Sigmoid colon (tissue), 7 donors: Measurements from ENCODE around the gene MNAT1. TPM values are rescaled to one million over a fixed set of nuclear protein-coding genes. Genes with fewer than 3 reads are reported as not detected.

ENCODE experiments used
- DNase-seq: peaks from one replicate; pipeline ENCODE4 v3.0.0-alpha.2; 2019
- H3K27ac ChIP-seq, 4 donors: fragments of 200-600 bp; sonication (generic); one replicate each; pipeline ENCODE4 v1.5.1; 2016 to 2019; ENCODE audit warnings: mild to moderate bottlenecking in 1 of 4
- H3K27me3 ChIP-seq, 3 donors: fragments of 200-600 bp; sonication (generic); one replicate each; pipeline ENCODE4 v1.5.1; 2019; ENCODE audit warnings: mild to moderate bottlenecking in 1 of 3
- H3K36me3 ChIP-seq, 4 donors: fragments of 200-600 bp; sonication (generic); one replicate each; pipeline ENCODE4 v1.5.1; 2016 to 2019
- H3K4me1 ChIP-seq, 4 donors: fragments of 200-600 bp; sonication (generic); one replicate each; pipeline ENCODE4 v1.5.1; 2017 to 2019
- H3K4me3 ChIP-seq, 4 donors: fragments of 200-600 bp; sonication (generic); one replicate each; pipeline ENCODE4 v1.5.1; 2017 to 2019; ENCODE audit warnings: mild to moderate bottlenecking in 2 of 4, moderate library complexity in 1 of 4
- H3K9me3 ChIP-seq, 4 donors: fragments of 200-600 bp in 3 of 4; sonication (generic) in 3 of 4; one replicate each; pipeline versions ENCODE4 v1.5.1 to v1.6.1; 2013 to 2019
- EP300 ChIP-seq, 4 donors: sonication (generic); formaldehyde crosslinking; IDR thresholded peaks; one replicate each; pipeline ENCODE4 v1.6.1; 2017; ENCODE audit warnings: antibody characterized with exemption in 4 of 4
- POLR2A ChIP-seq, 2 donors: fragments of 450-650 bp; IDR thresholded peaks; one replicate each; pipeline ENCODE4 v1.6.1; 2016; ENCODE audit warnings: antibody characterized with exemption in 2 of 2, mild to moderate bottlenecking in 2 of 2, moderate library complexity in 2 of 2
- POLR2AphosphoS5 ChIP-seq, 4 donors: sonication (generic); formaldehyde crosslinking; IDR thresholded peaks; one replicate each; pipeline ENCODE4 v1.6.1; 2017; ENCODE audit warnings: antibody characterized with exemption in 4 of 4
- WGBS, 2 donors: extraction: QIAGEN DNeasy Blood & Tissue Kit; methylation state at CpG; one replicate each; pipeline ENCODE4 v1.1.7; 2013; 5-methylcytosine and 5-hydroxymethylcytosine counted together
- intact Hi-C: fragments of 100-400 bp; cut with DNase I; formaldehyde crosslinking; loops from one replicate; pipeline ENCODE4 v1.15.1; 2023
- polyA plus RNA-seq, 3 donors: library from polyadenylated mRNA; stranded (reverse); fragments of 200-250 nt; gene quantifications; one replicate each; pipeline ENCODE4 v1.2.3, GENCODE V29; 2013
- total RNA-seq, 4 donors: library from RNA; depleted of rRNA; stranded (reverse); fragments of >200 nt; gene quantifications; one replicate each; pipeline ENCODE4 v1.1.0, GENCODE V29; 2016
- TF ChIP-seq, protein P1 (sequence below), 4 experiments: fragments of 450-650 bp in 3 of 4; fragments of 200-600 bp in 1 of 4; IDR thresholded peaks; one replicate each; pipeline ENCODE4 v1.5.1; 2016 to 2019; ENCODE audit warnings: antibody characterized with exemption in 4 of 4, mild to moderate bottlenecking in 3 of 4, moderate library complexity in 2 of 4
- donor health status: healthy with polysubstance abuse.
- donor health status: Bipolar disorder and iron deficiency.
- donor health status: healthy.

MNAT1 gene
- total RNA-seq (10 to 100 TPM; 22.4 to 65.0 (median 39.0) TPM), polyA plus RNA-seq (10 to 100 TPM in 2 of 3 donors, 1 to 10 TPM in 1; 9.5 to 12.6 (median 11.6) TPM)

- Histone ChIP-seq H3K4me3 (peak within 1 kb of the TSS; percentile 71 to 81 (median 76)), H3K27ac (peak within 1 kb of the TSS; percentile 73 to 78 (median 76)), H3K4me1 (peaks cover 0 to 26% (median 19%) of the 10 kb centered on the region in 4 donors), H3K9me3 (no peaks in the 10 kb centered on the region), H3K36me3 (no peaks in the 10 kb centered on the region), H3K27me3 (no peaks in the 10 kb centered on the region)
- intact Hi-C loops = no loop called here
- TF ChIP-seq EP300 (IDR thresholded peaks at IDR 0.05) = no peak
- no peak for TF ChIP-seq POLR2A (IDR thresholded peaks at IDR 0.05)
- peak; percentile 37 to 74 (median 60) for TF ChIP-seq POLR2AphosphoS5 (IDR thresholded peaks at IDR 0.05)
- TF ChIP-seq, protein P1, sequence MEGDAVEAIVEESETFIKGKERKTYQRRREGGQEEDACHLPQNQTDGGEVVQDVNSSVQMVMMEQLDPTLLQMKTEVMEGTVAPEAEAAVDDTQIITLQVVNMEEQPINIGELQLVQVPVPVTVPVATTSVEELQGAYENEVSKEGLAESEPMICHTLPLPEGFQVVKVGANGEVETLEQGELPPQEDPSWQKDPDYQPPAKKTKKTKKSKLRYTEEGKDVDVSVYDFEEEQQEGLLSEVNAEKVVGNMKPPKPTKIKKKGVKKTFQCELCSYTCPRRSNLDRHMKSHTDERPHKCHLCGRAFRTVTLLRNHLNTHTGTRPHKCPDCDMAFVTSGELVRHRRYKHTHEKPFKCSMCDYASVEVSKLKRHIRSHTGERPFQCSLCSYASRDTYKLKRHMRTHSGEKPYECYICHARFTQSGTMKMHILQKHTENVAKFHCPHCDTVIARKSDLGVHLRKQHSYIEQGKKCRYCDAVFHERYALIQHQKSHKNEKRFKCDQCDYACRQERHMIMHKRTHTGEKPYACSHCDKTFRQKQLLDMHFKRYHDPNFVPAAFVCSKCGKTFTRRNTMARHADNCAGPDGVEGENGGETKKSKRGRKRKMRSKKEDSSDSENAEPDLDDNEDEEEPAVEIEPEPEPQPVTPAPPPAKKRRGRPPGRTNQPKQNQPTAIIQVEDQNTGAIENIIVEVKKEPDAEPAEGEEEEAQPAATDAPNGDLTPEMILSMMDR (IDR thresholded peaks at IDR 0.05) = no peak
- DNase-seq = peak; percentile 86
- WGBS, 2 donors = 3% methylated on average over 33 of the region's 33 CpGs
Measured at GRCh38 chr14:60734465-60735242, at the start of gene MNAT1. Gene MNAT1, plus strand, starts transcription at chr14:60734761. Its CDS starts 102 bp downstream, at chr14:60734863.

GRCh38 chr14:60686865-60687264 is 47.7 kb upstream of the MNAT1 start:
- DNase-seq = no peak
- Histone ChIP-seq H3K4me3 (no peak overlapping the region), H3K4me1 (no peaks in the 10 kb centered on the region), H3K27ac (no peak overlapping the region), H3K36me3 (no peaks in the 10 kb centered on the region), H3K9me3 (peaks cover 0 to 4% (median 0%) of the 10 kb centered on the region in 4 donors), H3K27me3 (peaks cover 0 to 6% (median 0%) of the 10 kb centered on the region in 3 donors)
- TF ChIP-seq POLR2A (IDR thresholded peaks at IDR 0.05) = no peak
- TF ChIP-seq, protein P1 (IDR thresholded peaks at IDR 0.05) = no peak
- no peak for TF ChIP-seq EP300 (IDR thresholded peaks at IDR 0.05)
- TF ChIP-seq POLR2AphosphoS5 (IDR thresholded peaks at IDR 0.05) = no peak
- intact Hi-C loops = no loop called here

GRCh38 chr14:60691383-60692113 is 43.0 kb upstream of the MNAT1 start:
- intact Hi-C loops = no loop called here

GRCh38 chr14:60695327-60695726 is 39.2 kb upstream of the MNAT1 start:
- 74 to 77% methylated on average over 4 of the region's 4 CpGs for WGBS, 2 donors
- intact Hi-C loops = no loop called here
- Histone ChIP-seq H3K36me3 (no peaks in the 10 kb centered on the region), H3K9me3 (peaks cover 0 to 5% (median 3%) of the 10 kb centered on the region in 4 donors), H3K27ac (no peak overlapping the region), H3K4me1 (no peaks in the 10 kb centered on the region), H3K27me3 (no peaks in the 10 kb centered on the region), H3K4me3 (no peak overlapping the region)
- TF ChIP-seq POLR2A (IDR thresholded peaks at IDR 0.05) (no peak), EP300 (IDR thresholded peaks at IDR 0.05) (no peak), POLR2AphosphoS5 (IDR thresholded peaks at IDR 0.05) (no peak)
- TF ChIP-seq, protein P1 (IDR thresholded peaks at IDR 0.05) = no peak
- no peak for DNase-seq

More at GRCh38 chr14:60691383-60692113, 43.0 kb upstream of the MNAT1 start:
- TF ChIP-seq POLR2A (IDR thresholded peaks at IDR 0.05) = no peak
- TF ChIP-seq, protein P1 (IDR thresholded peaks at IDR 0.05) = no peak
- TF ChIP-seq EP300 (IDR thresholded peaks at IDR 0.05) = no peak
- no peak for TF ChIP-seq POLR2AphosphoS5 (IDR thresholded peaks at IDR 0.05)
- 38 to 72% methylated on average over 3 of the region's 3 CpGs for WGBS, 2 donors
- H3K27me3 ChIP-seq = no peaks in the 10 kb centered on the region
- no peaks in the 10 kb centered on the region for H3K9me3 ChIP-seq
- H3K36me3 ChIP-seq = no peaks in the 10 kb centered on the region
- H3K4me1 ChIP-seq = no peaks in the 10 kb centered on the region
- no peak for DNase-seq
- H3K4me3 ChIP-seq = no peak overlapping the region
- no peak overlapping the region for H3K27ac ChIP-seq
